ENCODE measurements around the gene MAP6. TPM values are rescaled to one million over a fixed set of nuclear protein-coding genes. Genes with fewer than 3 reads are reported as not detected.

The MAP6 gene
- total and polyA plus RNA-seq, 7 donors, result 0.60 to 24.9 (median 8.7) TPM; not detected in 1

- Histone ChIP-seq H3K27me3 (no peaks in the 10 kb centered on the region), H3K9me3 (no peaks in the 10 kb centered on the region), H3K4me1 (peaks cover 0 to 5% (median 2%) of the 10 kb centered on the region in 4 donors), H3K4me3 (no peak overlapping the region), H3K27ac (no peak overlapping the region), H3K36me3 (no peaks in the 10 kb centered on the region)
- TF ChIP-seq POLR2AphosphoS5 (IDR thresholded peaks at IDR 0.05), result no peak
- TF ChIP-seq CTCF (IDR thresholded peaks at IDR 0.05), result no peak
- TF ChIP-seq POLR2A (IDR thresholded peaks at IDR 0.05), result no peak
- no peak for TF ChIP-seq EP300 (IDR thresholded peaks at IDR 0.05)
- intact Hi-C loops (cut with DNase I), result no loop called here
- no peak for DNase-seq
- 16 to 49% methylated on average over 2 of the region's 2 CpGs for WGBS, 2 donors
These were observed 76.1 kb downstream of the MAP6 start for GRCh38 chr11:75592715-75593114.

GRCh38 chr11:75591966-75592365 lies 76.9 kb downstream of the MAP6 start:
- intact Hi-C loops (cut with DNase I), result no loop called here
- Histone ChIP-seq H3K9me3 (no peaks in the 10 kb centered on the region), H3K4me3 (no peak overlapping the region), H3K27ac (no peak overlapping the region), H3K4me1 (peaks cover 0 to 5% (median 2%) of the 10 kb centered on the region in 4 donors), H3K36me3 (no peaks in the 10 kb centered on the region), H3K27me3 (no peaks in the 10 kb centered on the region)
- DNase-seq, result no peak
- 82 to 85% methylated on average over 6 of the region's 6 CpGs for WGBS, 2 donors
- TF ChIP-seq POLR2AphosphoS5 (IDR thresholded peaks at IDR 0.05) (no peak), CTCF (IDR thresholded peaks at IDR 0.05) (no peak), EP300 (IDR thresholded peaks at IDR 0.05) (no peak), POLR2A (IDR thresholded peaks at IDR 0.05) (no peak)

- Histone ChIP-seq H3K4me1 (peaks cover 0 to 5% (median 2%) of the 10 kb centered on the region in 4 donors), H3K9me3 (no peaks in the 10 kb centered on the region), H3K27me3 (no peaks in the 10 kb centered on the region), H3K4me3 (no peak overlapping the region), H3K27ac (no peak overlapping the region), H3K36me3 (no peaks in the 10 kb centered on the region)
- TF ChIP-seq POLR2AphosphoS5 (IDR thresholded peaks at IDR 0.05), result no peak
- no peak for TF ChIP-seq CTCF (IDR thresholded peaks at IDR 0.05)
- WGBS, 2 donors, result 92% methylated on average over 8 of the region's 8 CpGs
- no peak for DNase-seq
- intact Hi-C loops (cut with DNase I), result no loop called here
These were observed 77.5 kb downstream of the MAP6 start for GRCh38 chr11:75591371-75591770.

GRCh38 chr11:75589933-75590332 lies 78.9 kb downstream of the MAP6 start:
- no peaks in the 10 kb centered on the region for H3K27me3 ChIP-seq
- no peak overlapping the region for H3K27ac ChIP-seq
- H3K36me3 ChIP-seq, result no peaks in the 10 kb centered on the region
- no peak for TF ChIP-seq POLR2A (IDR thresholded peaks at IDR 0.05)
- TF ChIP-seq POLR2AphosphoS5 (IDR thresholded peaks at IDR 0.05), result no peak
- TF ChIP-seq CTCF (IDR thresholded peaks at IDR 0.05), result no peak
- no peak for TF ChIP-seq EP300 (IDR thresholded peaks at IDR 0.05)
- intact Hi-C loops (cut with DNase I), result loop anchor here (10.0 kb wide), 1 partner anchor 225 kb away; the partner anchor contains the start of gene UVRAG
- whole genome bisulfite sequencing, 2 donors, result 66 to 74% methylated on average over 2 of the region's 2 CpGs
- peaks cover 0 to 5% (median 2%) of the 10 kb centered on the region in 4 donors for H3K4me1 ChIP-seq
- no peak for DNase-seq
- H3K4me3 ChIP-seq, result no peak overlapping the region
- H3K9me3 ChIP-seq, result no peaks in the 10 kb centered on the region

GRCh38 chr11:75589051-75589450 lies 79.8 kb downstream of the MAP6 start:
- Histone ChIP-seq H3K27ac (no peak overlapping the region), H3K9me3 (no peaks in the 10 kb centered on the region), H3K36me3 (no peaks in the 10 kb centered on the region), H3K4me1 (peaks cover 0 to 10% (median 8%) of the 10 kb centered on the region in 4 donors), H3K27me3 (no peaks in the 10 kb centered on the region), H3K4me3 (no peak overlapping the region)
- DNase-seq, result no peak
- WGBS, 2 donors, result 89 to 90% methylated on average over 7 of the region's 7 CpGs
- no peak for TF ChIP-seq CTCF (IDR thresholded peaks at IDR 0.05)
- intact Hi-C loops (cut with DNase I), result loop anchor here (10.0 kb wide), 1 partner anchor 226 kb away; the partner anchor contains the start of gene UVRAG

All from sigmoid colon (tissue), 7 donors.